BJ (cell line): Measurements from ENCODE around the gene MC3R. TPM values are rescaled to one million over a fixed set of nuclear protein-coding genes. Genes with fewer than 3 reads are reported as not detected.

Source experiments
- CTCF ChIA-PET: fragments of 350-600 bp; formaldehyde crosslinking; extraction: SDS; loops from one replicate; lab custom pipeline; 2021; ENCODE audit warnings: antibody characterized with exemption, inconsistent platforms; lab: Yijun Ruan, JAX
- POLR2A ChIA-PET: fragments of 300-600 bp; sonication (Branson Sonifier 250); formaldehyde crosslinking; extraction: SDS; loops from one replicate; lab custom pipeline; 2021; ENCODE audit warnings: antibody characterized with exemption; lab: Charles Lee
- DNase-seq: peaks from one replicate; pipeline ENCODE4 v3.0.0-alpha.2; 2011; ENCODE audit warnings: low read depth
- H3K27me3 ChIP-seq: 2 replicates; pipeline ENCODE4 v1.6.0; 2011; ENCODE audit warnings: low read length; ENCODE audit not compliant: control insufficient read depth, insufficient read depth
- H3K36me3 ChIP-seq: 2 replicates; pipeline ENCODE4 v1.5.1; 2011; ENCODE audit warnings: low read length; ENCODE audit not compliant: control insufficient read depth, insufficient read depth
- H3K4me3 ChIP-seq: 2 replicates; pipeline ENCODE4 v1.5.1; 2011; ENCODE audit warnings: low read depth, mild to moderate bottlenecking, control low read depth, low read length
- polyA plus RNA-seq: library from polyadenylated mRNA; depleted of rRNA; stranded (reverse); fragments of >200 nt; gene quantifications from 2 replicates; pipeline ENCODE4 v1.2.3, GENCODE V29; 2011; rRNA removed
- small RNA-seq: library from RNA; depleted of rRNA; stranded (forward); fragments of <200 nt; gene quantifications from one replicate; pipeline ENCODE3, GENCODE V24; 2012; ENCODE audit warnings: low replicate concordance, low read depth; ENCODE audit not compliant: insufficient read length
- TF ChIP-seq, protein P1 (sequence below): IDR thresholded peaks from 2 replicates; pipeline ENCODE4 v1.5.1; 2011; ENCODE audit warnings: low read depth, mild to moderate bottlenecking, control low read depth, inconsistent platforms, low read length, moderate library complexity; ENCODE audit not compliant: insufficient read depth

MC3R gene
- polyA plus RNA-seq, 1 experiment = not detected

DNA sequence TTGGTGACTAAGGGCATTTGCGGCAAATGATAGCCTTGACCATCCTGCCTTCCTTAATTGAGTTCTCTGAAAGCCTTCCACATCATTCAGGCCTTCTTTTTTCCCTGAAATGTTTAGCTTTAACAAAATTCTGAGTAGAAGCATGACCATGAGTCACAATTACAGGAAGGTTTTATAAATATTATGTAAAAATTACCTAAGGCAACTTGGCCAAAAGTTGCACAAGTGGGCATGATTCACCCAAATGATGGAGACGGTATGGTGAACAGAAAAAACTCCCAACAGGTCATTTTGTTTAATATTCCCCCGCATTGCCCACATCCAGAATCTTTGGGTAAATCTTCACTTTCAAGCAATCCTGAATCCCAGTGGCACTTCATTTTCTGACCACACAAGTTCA is 37.0 kb downstream of the MC3R start:
- DNase-seq = no peak
- no peaks in the 10 kb centered on the region for H3K27me3 ChIP-seq
- ChIA-PET CTCF (interaction anchor here (1.2 kb wide), 1 partner anchor 20 kb away, joined by 4 read pairs; no protein-coding TSS in a partner anchor), POLR2A (no interaction called here)
- TF ChIP-seq, protein P1, sequence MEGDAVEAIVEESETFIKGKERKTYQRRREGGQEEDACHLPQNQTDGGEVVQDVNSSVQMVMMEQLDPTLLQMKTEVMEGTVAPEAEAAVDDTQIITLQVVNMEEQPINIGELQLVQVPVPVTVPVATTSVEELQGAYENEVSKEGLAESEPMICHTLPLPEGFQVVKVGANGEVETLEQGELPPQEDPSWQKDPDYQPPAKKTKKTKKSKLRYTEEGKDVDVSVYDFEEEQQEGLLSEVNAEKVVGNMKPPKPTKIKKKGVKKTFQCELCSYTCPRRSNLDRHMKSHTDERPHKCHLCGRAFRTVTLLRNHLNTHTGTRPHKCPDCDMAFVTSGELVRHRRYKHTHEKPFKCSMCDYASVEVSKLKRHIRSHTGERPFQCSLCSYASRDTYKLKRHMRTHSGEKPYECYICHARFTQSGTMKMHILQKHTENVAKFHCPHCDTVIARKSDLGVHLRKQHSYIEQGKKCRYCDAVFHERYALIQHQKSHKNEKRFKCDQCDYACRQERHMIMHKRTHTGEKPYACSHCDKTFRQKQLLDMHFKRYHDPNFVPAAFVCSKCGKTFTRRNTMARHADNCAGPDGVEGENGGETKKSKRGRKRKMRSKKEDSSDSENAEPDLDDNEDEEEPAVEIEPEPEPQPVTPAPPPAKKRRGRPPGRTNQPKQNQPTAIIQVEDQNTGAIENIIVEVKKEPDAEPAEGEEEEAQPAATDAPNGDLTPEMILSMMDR = no peak
- H3K36me3 ChIP-seq = no peaks in the 10 kb centered on the region
- H3K4me3 ChIP-seq = no peak overlapping the region

DNA sequence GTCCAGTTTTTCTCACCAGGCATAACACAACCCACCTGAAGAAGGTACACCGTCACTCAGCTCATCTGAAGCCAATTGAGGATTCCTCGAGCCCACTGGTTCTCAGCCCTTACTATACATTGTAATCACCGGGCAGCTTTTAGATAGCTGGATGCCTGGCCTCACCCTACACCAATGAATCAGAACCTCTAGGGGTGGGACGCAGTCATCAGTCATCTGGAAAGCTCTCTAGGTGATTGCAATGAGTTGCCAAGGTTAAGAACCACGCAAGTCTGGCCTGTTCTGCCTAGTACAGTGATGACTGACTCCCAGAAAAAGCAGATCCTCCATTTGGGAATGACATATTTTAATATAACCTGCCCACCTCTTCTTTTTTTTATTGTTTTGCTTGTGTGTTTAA is 41.1 kb downstream of the MC3R start:
- POLR2A ChIA-PET = no interaction called here
- H3K4me3 ChIP-seq = no peak overlapping the region
- H3K27me3 ChIP-seq = no peaks in the 10 kb centered on the region
- TF ChIP-seq, protein P1 = no peak
- DNase-seq = no peak
- no peaks in the 10 kb centered on the region for H3K36me3 ChIP-seq
- CTCF ChIA-PET = no interaction called here

DNA sequence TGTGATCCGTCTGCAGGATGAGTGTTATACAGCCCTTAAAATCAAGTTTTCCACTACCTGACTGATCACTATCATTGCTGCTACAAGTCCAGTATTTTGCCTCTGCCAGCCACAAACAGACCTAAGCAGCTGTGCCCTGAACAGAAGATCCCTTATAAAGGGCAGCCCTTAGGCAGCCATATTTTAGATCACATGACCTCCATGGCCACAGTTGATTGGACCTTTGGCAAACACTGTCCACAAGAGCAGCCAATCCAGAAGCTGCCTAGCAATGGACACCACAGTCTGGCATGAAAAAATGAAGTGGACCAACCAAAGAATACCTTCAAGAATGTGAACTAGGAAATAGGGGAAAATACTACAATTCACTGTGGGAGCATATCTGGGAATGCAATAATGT is 50.8 kb downstream of the MC3R start:
- no peak for DNase-seq
- H3K36me3 ChIP-seq = no peaks in the 10 kb centered on the region
- no peaks in the 10 kb centered on the region for H3K27me3 ChIP-seq
- POLR2A ChIA-PET = no interaction called here
- CTCF ChIA-PET = no interaction called here
- H3K4me3 ChIP-seq = no peak overlapping the region
- TF ChIP-seq, protein P1 = no peak

Small RNAs within 50 kb of the gene (small RNA-seq; reads per million reads assigned to genes)
- not detected for gene RNA5SP487

Other genes starting within 250 kb of the MC3R start
- gene CBLN4, start 243.2 kb upstream of the MC3R start, polyA plus RNA-seq = not detected in 2 replicates
- 40.7 and 50.5 TPM in 2 replicates for gene FAM210B, start 110.2 kb downstream of the MC3R start, polyA plus RNA-seq
- 40.4 and 46.4 TPM in 2 replicates for gene AURKA, start 143.5 kb downstream of the MC3R start, polyA plus RNA-seq
- 59.5 and 70.9 TPM in 2 replicates for gene CSTF1, start 143.9 kb downstream of the MC3R start, polyA plus RNA-seq
- 0.50 and 0.63 TPM in 2 replicates for gene CASS4, start 163.5 kb downstream of the MC3R start, polyA plus RNA-seq
- 126 and 145 TPM in 2 replicates for gene RTF2, start 219.9 kb downstream of the MC3R start, polyA plus RNA-seq